Endothelial cell of umbilical vein (primary cell): Measurements from ENCODE around the gene CLIC6. TPM values are rescaled to one million over a fixed set of nuclear protein-coding genes. Genes with fewer than 3 reads are reported as not detected.
A peak's percentile ranks its signal among the peaks of the same experiment; 100 is the strongest.

Experiments
- BruUV-seq: library from RNA; stranded (reverse); fragments of 400-500 nt; replicated peaks from 2 replicates; lab custom pipeline; 2021; lab: Mats Ljungman, UMichigan
- CTCF ChIA-PET: fragments of 300-600, 350-600 bp; sonication (Branson Sonifier 250); formaldehyde crosslinking; loops from one replicate; lab custom pipeline; 2021; ENCODE audit warnings: antibody characterized with exemption, inconsistent platforms; lab: Charles Lee
- POLR2A ChIA-PET: fragments of 300-600, 350-600 bp; sonication (Branson Sonifier 250); formaldehyde crosslinking; loops from one replicate; lab custom pipeline; 2021; ENCODE audit warnings: antibody characterized with exemption, inconsistent platforms; lab: Charles Lee
- DNase-seq: peaks from one replicate; pipeline ENCODE4 v3.0.0-alpha.2; 2011; ENCODE audit warnings: low read depth, low spot score
- FAIRE-seq: peaks from 2 replicates; lab custom pipeline; 2011; peaks lifted over from hg19 to GRCh38; lab: Jason Lieb, UNC
- H2AFZ ChIP-seq: 2 replicates; pipeline ENCODE4 v1.6.0; 2012; ENCODE audit warnings: low read depth, low read length, control low read depth, inconsistent platforms
- H3K27ac ChIP-seq: 2 replicates; pipeline ENCODE4 v1.5.1; 2011; ENCODE audit warnings: low read depth, mild to moderate bottlenecking, control low read depth, low read length, moderate library complexity; ENCODE audit not compliant: insufficient read depth
- H3K27me3 ChIP-seq, 2 experiments: 2 replicates each; pipeline versions ENCODE4 v1.6.0 to v1.6.1; 2011; ENCODE audit warnings: low read length in 2 of 2, mixed read lengths in 1 of 2; ENCODE audit not compliant: control insufficient read depth in 2 of 2, insufficient read depth in 2 of 2
- H3K36me3 ChIP-seq, 2 experiments: 2 replicates in 1 of 2; 3 replicates in 1 of 2; pipeline ENCODE4 v1.5.1; 2011; ENCODE audit warnings: low read length in 2 of 2, mild to moderate bottlenecking in 1 of 2, moderate library complexity in 1 of 2; ENCODE audit not compliant: control insufficient read depth in 2 of 2, insufficient read depth in 2 of 2; ENCODE audit errors: extremely low read depth in 1 of 2
- H3K4me1 ChIP-seq: 3 replicates; pipeline ENCODE4 v1.5.1; 2011; ENCODE audit warnings: mild to moderate bottlenecking, low read length; ENCODE audit not compliant: control insufficient read depth, insufficient read depth; ENCODE audit errors: extremely low read depth
- H3K4me2 ChIP-seq: 2 replicates; pipeline ENCODE4 v1.6.1; 2011; ENCODE audit warnings: low read length, control low read depth, mixed read lengths; ENCODE audit not compliant: insufficient read depth
- H3K4me3 ChIP-seq, 3 experiments: fragments of 200-600 bp in 1 of 3; sonication (generic), shearing (Covaris generic) in 1 of 3; replicated peaks in 1 of 3; 2 replicates each; pipeline ENCODE4 v1.5.1; 2011 to 2016; ENCODE audit warnings: control low read depth in 3 of 3, low read length in 3 of 3, mild to moderate bottlenecking in 2 of 3, inconsistent platforms in 1 of 3, low read depth in 1 of 3, moderate library complexity in 1 of 3; ENCODE audit not compliant: insufficient read depth in 1 of 3
- H3K79me2 ChIP-seq: 2 replicates; pipeline ENCODE4 v1.6.0; 2012; ENCODE audit warnings: low read length, inconsistent platforms; ENCODE audit not compliant: control insufficient read depth, insufficient read depth
- H3K9ac ChIP-seq: replicated peaks from 2 replicates; pipeline ENCODE3; 2011; ENCODE audit warnings: low read length, control low read depth; ENCODE audit not compliant: insufficient read depth; ENCODE audit errors: extremely low read depth
- H3K9me1 ChIP-seq: replicated peaks from 3 replicates; pipeline ENCODE4 v1.6.0; 2011; ENCODE audit warnings: mild to moderate bottlenecking, low read length; ENCODE audit not compliant: control insufficient read depth, insufficient read depth; ENCODE audit errors: extremely low read depth
- H3K9me3 ChIP-seq: replicated peaks from 2 replicates; pipeline ENCODE4 v1.5.1; 2012; ENCODE audit warnings: low read length, inconsistent platforms; ENCODE audit not compliant: control insufficient read depth, insufficient read depth
- H4K20me1 ChIP-seq: replicated peaks from 2 replicates; pipeline ENCODE3; 2011; ENCODE audit warnings: mild to moderate bottlenecking, low read length; ENCODE audit not compliant: control insufficient read depth, insufficient read depth; ENCODE audit errors: extremely low read depth
- CTCF ChIP-seq, 2 donors: IDR thresholded peaks; 1 replicate in 1 of 2; 2 replicates in 1 of 2; pipeline ENCODE4 v1.5.1; 2011; ENCODE audit warnings: low read length in 2 of 2, mild to moderate bottlenecking in 2 of 2, moderate library complexity in 2 of 2, control low read depth in 1 of 2, inconsistent platforms in 1 of 2, low read depth in 1 of 2; ENCODE audit not compliant: insufficient read depth in 1 of 2; ENCODE audit errors: extremely low read depth in 1 of 2
- EZH2 ChIP-seq: IDR thresholded peaks from 2 replicates; pipeline ENCODE4 v1.6.1; 2012; ENCODE audit warnings: borderline replicate concordance, low read depth, mild to moderate bottlenecking, moderate library complexity, low read length, inconsistent platforms; ENCODE audit not compliant: severe bottlenecking
- FOS ChIP-seq: IDR thresholded peaks from 2 replicates; pipeline ENCODE4 v1.6.1; 2011; ENCODE audit warnings: mild to moderate bottlenecking, low read length, moderate library complexity, borderline replicate concordance; ENCODE audit not compliant: insufficient read depth
- GATA2 ChIP-seq: IDR thresholded peaks from 2 replicates; pipeline ENCODE4 v1.7.0; 2011; ENCODE audit warnings: low read depth, mild to moderate bottlenecking, moderate library complexity, mixed read lengths, low read length; ENCODE audit not compliant: insufficient read length, insufficient read depth
- JUN ChIP-seq: IDR thresholded peaks from 2 replicates; pipeline ENCODE4 v1.6.1; 2011; ENCODE audit warnings: borderline replicate concordance, low read depth; ENCODE audit not compliant: insufficient read length, insufficient read depth
- MAX ChIP-seq: IDR thresholded peaks from 2 replicates; pipeline ENCODE4 v1.6.1; 2011; ENCODE audit not compliant: insufficient read depth, insufficient read length
- MYC ChIP-seq: IDR thresholded peaks from one replicate; pipeline ENCODE4 v1.6.1; 2011; ENCODE audit warnings: mild to moderate bottlenecking, low read depth, low read length
- POLR2A ChIP-seq: IDR thresholded peaks from 2 replicates; pipeline ENCODE4 v1.6.1; 2012; ENCODE audit warnings: low read depth, mild to moderate bottlenecking, control low read depth, low read length
- POLR2AphosphoS5 ChIP-seq: IDR thresholded peaks from 2 replicates; pipeline ENCODE4 v1.6.1; 2012; ENCODE audit warnings: low read depth, mild to moderate bottlenecking, control low read depth, low read length, moderate library complexity; ENCODE audit not compliant: insufficient read depth
- dilution Hi-C: fragments of 300-500 bp; cut with MboI; formaldehyde crosslinking; loops from one replicate; pipeline ENCODE4 v1.15.0; 2019; ENCODE audit warnings: low sequenced_read_pairs; ENCODE audit not compliant: extremely low pct_ligation_motif_present
- intact Hi-C: fragments of 100-400 bp; cut with micrococcal nuclease; formaldehyde crosslinking; loops from one replicate; pipeline ENCODE4 v1.10.0; 2022
- polyA plus RNA-seq, 4 experiments: library from polyadenylated mRNA; depleted of rRNA in 3 of 4; stranded (reverse) in 3 of 4; unstranded in 1 of 4; fragments of >200 nt; gene quantifications; 2 replicates each; pipeline versions ENCODE4 v1.2.1 to v1.2.3, GENCODE V29; 2011 to 2012; ENCODE audit warnings: missing spikeins in 1 of 4
- total RNA-seq: library from RNA; stranded (reverse); gene quantifications from 2 replicates; pipeline ENCODE4 v1.2.3, GENCODE V29; 2021

Gene CLIC6
- total and polyA plus RNA-seq, 2 donors (not counting 3 experiments of a cell fraction or from before 2014, with no cell fraction given): not detected

- DNase-seq: no peak
- Histone ChIP-seq H4K20me1 (no peaks in the 10 kb centered on the region), H3K9me1 (no peaks in the 10 kb centered on the region), H3K4me2 (no peak overlapping the region), H3K9ac (no peak overlapping the region), H3K79me2 (no peaks in the 10 kb centered on the region), H3K4me3 (no peak overlapping the region), H3K27me3 (peaks cover 2 to 9% of the 10 kb centered on the region in 2 experiments), H3K27ac (no peak overlapping the region), H3K4me1 (no peaks in the 10 kb centered on the region), H3K36me3 (no peaks in the 10 kb centered on the region), H2AFZ (no peak overlapping the region), H3K9me3 (no peaks in the 10 kb centered on the region)
- TF ChIP-seq CTCF (IDR thresholded peaks at IDR 0.05; ENCODE audit: extremely low read depth in 1 of 2, insufficient read depth in 1 of 2, low read depth in 1 of 2, low read length in 2 of 2) (peak; percentile 19 to 36), GATA2 (no peak)
- ChIA-PET POLR2A (no interaction called here), CTCF (interaction anchor here (1.6 to 2.0 kb wide), 2 partner anchors 125 to 273 kb away, joined by 3 to 4 read pairs; no protein-coding TSS in a partner anchor)
- dilution Hi-C loops: no loop called here
- intact Hi-C loops: no loop called here
- no TSS peak for BruUV-seq
- FAIRE-seq: no peak
These were observed 33.5 kb upstream of the CLIC6 start for GRCh38 chr21:34635307-34635706.

- Histone ChIP-seq H3K9me1 (no peaks in the 10 kb centered on the region), H3K4me2 (no peak overlapping the region), H3K9ac (no peak overlapping the region), H4K20me1 (no peaks in the 10 kb centered on the region), H3K27ac (no peak overlapping the region), H3K36me3 (no peaks in the 10 kb centered on the region), H3K4me1 (peaks cover 5% of the 10 kb centered on the region), H3K9me3 (no peaks in the 10 kb centered on the region), H2AFZ (no peak overlapping the region), H3K27me3 (peaks cover 2 to 9% of the 10 kb centered on the region in 2 experiments), H3K4me3 (no peak overlapping the region), H3K79me2 (no peaks in the 10 kb centered on the region)
- intact Hi-C loops (no loop called here), dilution Hi-C loops (no loop called here)
- TF ChIP-seq POLR2AphosphoS5 (no peak), MYC (no peak), GATA2 (no peak), CTCF (IDR thresholded peaks at IDR 0.05; ENCODE audit: extremely low read depth in 1 of 2, insufficient read depth in 1 of 2, low read depth in 1 of 2, low read length in 2 of 2) (no peak), MAX (no peak), EZH2 (no peak), JUN (no peak), POLR2A (no peak), FOS (no peak)
- ChIA-PET CTCF (interaction anchor here (0.8 to 1.1 kb wide), 4 partner anchors 12 to 713 kb away, joined by 3 to 4 read pairs (median 3); no protein-coding TSS in a partner anchor), POLR2A (no interaction called here)
- FAIRE-seq: no peak
- no TSS peak for BruUV-seq
- DNase-seq: no peak
These were observed 31.8 kb upstream of the CLIC6 start for GRCh38 chr21:34636961-34637360.
